NK-92 treated with Interleukin-12 subunit alpha and Interleukin-12 subunit beta, amount 100 ng/mL, for 24 hours (cell line): ENCODE results near the gene C2CD4D.

Experiments
- DNase-seq: peaks from one replicate; lab custom pipeline; 2025; lab: John Stamatoyannopoulos, UW

The C2CD4D gene

GRCh38 chr1:151813271-151813977 lies 26.2 kb downstream of the C2CD4D start:
- no peak for DNase-seq

GRCh38 chr1:151811181-151811580 lies 28.4 kb downstream of the C2CD4D start:
- DNase-seq, result no peak

GRCh38 chr1:151809985-151810556 lies 29.5 kb downstream of the C2CD4D start:
- DNase-seq, result no peak

- DNase-seq, result no peak
These were observed 30.2 kb downstream of the C2CD4D start for GRCh38 chr1:151809290-151809984.

GRCh38 chr1:151807766-151808165 lies 31.9 kb downstream of the C2CD4D start:
- no peak for DNase-seq

- no peak for DNase-seq
These were observed 32.5 kb downstream of the C2CD4D start for GRCh38 chr1:151807131-151807530.

GRCh38 chr1:151806170-151806569 lies 33.5 kb downstream of the C2CD4D start:
- no peak for DNase-seq

- DNase-seq, result no peak
These were observed 34.4 kb downstream of the C2CD4D start, which contains the start of gene LINGO4 for GRCh38 chr1:151805066-151805820. TSS of gene LINGO4 (minus strand) at chr1:151805419. CDS start at chr1:151802704, 2,715 bp downstream.

GRCh38 chr1:151803915-151804314 lies 35.7 kb downstream of the C2CD4D start:
- no peak for DNase-seq

- no peak for DNase-seq
These were observed 36.5 kb downstream of the C2CD4D start for GRCh38 chr1:151803164-151803563.

GRCh38 chr1:151802372-151802771 lies 37.2 kb downstream of the C2CD4D start:
- DNase-seq, result no peak

- DNase-seq, result no peak
These were observed 37.8 kb downstream of the C2CD4D start for GRCh38 chr1:151801846-151802245.

GRCh38 chr1:151801310-151801820 lies 38.3 kb downstream of the C2CD4D start:
- no peak for DNase-seq

GRCh38 chr1:151800830-151801229 lies 38.8 kb downstream of the C2CD4D start:
- no peak for DNase-seq

- no peak for DNase-seq
These were observed 40.2 kb downstream of the C2CD4D start for GRCh38 chr1:151799179-151800022.

GRCh38 chr1:151798571-151798970 lies 41.0 kb downstream of the C2CD4D start:
- DNase-seq, result no peak

GRCh38 chr1:151790940-151791651 lies 48.5 kb downstream of the C2CD4D start:
- DNase-seq, result no peak

GRCh38 chr1:151790071-151790939 lies 49.3 kb downstream of the C2CD4D start, which contains the start of gene TDRKH:
TSS of gene TDRKH (minus strand) at chr1:151790500. CDS start at chr1:151783022, 7,478 bp downstream.
- peak; percentile 99 for DNase-seq
